Measurements from ENCODE around the gene GSTT4. TPM values are rescaled to one million over a fixed set of nuclear protein-coding genes. Genes with fewer than 3 reads are reported as not detected.
"Not testable (repeated sequence)": the region's sequence is repeated elsewhere in the genome, so short reads cannot be mapped to it uniquely, and the experiment has no call there.

Gene GSTT4
- total RNA-seq, 5 donors from 2014 or later (not counting 1 experiment from before 2014, with no cell fraction given), result not detected

DNA sequence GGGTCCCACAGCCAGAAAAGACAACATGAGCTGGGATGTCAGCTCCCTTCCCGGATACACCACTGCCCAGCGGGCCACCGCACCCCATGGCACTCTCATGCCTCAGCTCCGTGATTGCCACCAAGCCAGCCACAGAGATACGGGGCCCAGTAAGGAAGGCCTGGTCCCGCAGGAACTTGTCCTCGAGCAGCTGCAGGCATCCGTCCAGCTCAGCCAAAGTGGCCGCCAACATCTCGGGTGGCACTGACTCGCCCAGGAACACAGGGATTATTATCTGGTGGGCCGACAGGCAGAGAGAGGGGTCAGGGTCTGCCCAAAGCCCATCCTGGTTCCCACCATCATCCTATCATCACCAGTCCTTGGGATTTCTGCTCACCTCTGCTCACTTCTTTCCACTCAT, 27.9 kb downstream of the GSTT4 start:
- H3K36me3 Mint-ChIP-seq; ATAC-seq (replicated peaks in 1 of 4); H3K27ac Mint-ChIP-seq; H3K27ac ChIP-seq (ENCODE audit: low read length); H3K4me1 Mint-ChIP-seq; H3K27me3 ChIP-seq (replicated peaks in 1 of 2; ENCODE audit: control insufficient read depth in 2 of 2, extremely low read depth in 1 of 2, insufficient read depth in 2 of 2, low read length in 1 of 2); H3K4me1 ChIP-seq (ENCODE audit: control insufficient read depth in 1 of 2, extremely low read depth in 1 of 2, insufficient read depth in 2 of 2, low read length in 2 of 2); CTCF ChIA-PET; H3K9me3 ChIP-seq; H3K4me3 Mint-ChIP-seq; H3K4me3 ChIP-seq (ENCODE audit: control insufficient read depth in 1 of 2, extremely low read depth in 1 of 2, low read length in 1 of 2); POLR2A ChIA-PET; H3K27me3 Mint-ChIP-seq; H3K36me3 ChIP-seq (ENCODE audit: control insufficient read depth in 2 of 2, extremely low read depth in 1 of 2, insufficient read depth in 1 of 2, low read length in 1 of 2); DNase-seq; H3K9me3 Mint-ChIP-seq: not testable (repeated sequence)
- WGBS (ENCODE audit: insufficient coverage), result no CpG with 5 or more reads among the region's 12 CpGs

DNA sequence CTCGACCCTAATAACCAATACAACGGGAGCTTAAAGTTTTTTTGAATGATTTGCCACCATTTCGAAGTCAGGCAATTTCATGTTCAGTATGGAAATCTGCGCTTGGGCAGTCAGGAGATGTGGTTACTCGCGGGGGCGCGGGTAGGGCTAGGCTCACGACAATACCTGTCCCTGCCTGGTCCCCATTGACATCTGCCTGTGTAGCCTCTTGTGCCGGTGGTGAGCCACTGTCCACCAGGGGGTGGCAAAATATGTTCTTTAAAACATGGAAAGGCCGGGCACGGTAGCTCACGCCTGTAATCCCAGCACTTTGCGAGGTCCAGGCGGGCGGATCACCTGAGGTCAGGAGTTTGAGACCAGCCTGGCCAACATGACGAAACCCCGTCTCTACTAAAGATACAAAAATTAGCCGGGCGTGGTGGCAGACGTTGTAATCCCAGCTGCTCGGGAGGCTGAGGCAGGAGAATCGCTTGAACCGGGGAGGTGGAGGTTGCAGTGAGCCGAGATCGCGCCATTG, 30.4 kb downstream of the GSTT4 start:
- H3K9me3 ChIP-seq; H3K27ac Mint-ChIP-seq; CTCF ChIA-PET; H3K4me3 Mint-ChIP-seq; POLR2A ChIA-PET; H3K27ac ChIP-seq (ENCODE audit: low read length); H3K4me3 ChIP-seq (ENCODE audit: control insufficient read depth in 1 of 2, extremely low read depth in 1 of 2, low read length in 1 of 2); H3K27me3 Mint-ChIP-seq; H3K27me3 ChIP-seq (replicated peaks in 1 of 2; ENCODE audit: control insufficient read depth in 2 of 2, extremely low read depth in 1 of 2, insufficient read depth in 2 of 2, low read length in 1 of 2); H3K9me3 Mint-ChIP-seq; DNase-seq: not testable (repeated sequence)
- ATAC-seq (replicated peaks in 1 of 4), result peak; percentile 21 to 35 (median 28)
- H3K36me3 Mint-ChIP-seq, result peaks cover 10% of the 10 kb centered on the region
- H3K4me1 Mint-ChIP-seq, result peaks cover 10 to 22% (median 17%) of the 10 kb centered on the region in 3 donors
- no CpG with 5 or more reads among the region's 27 CpGs for WGBS (ENCODE audit: insufficient coverage)
- peaks cover 0 to 11% of the 10 kb centered on the region in 2 experiments for H3K4me1 ChIP-seq (ENCODE audit: control insufficient read depth in 1 of 2, extremely low read depth in 1 of 2, insufficient read depth in 2 of 2, low read length in 2 of 2)
- peaks cover 6 to 21% of the 10 kb centered on the region in 2 donors for H3K36me3 ChIP-seq (ENCODE audit: control insufficient read depth in 2 of 2, extremely low read depth in 1 of 2, insufficient read depth in 1 of 2, low read length in 1 of 2)

DNA sequence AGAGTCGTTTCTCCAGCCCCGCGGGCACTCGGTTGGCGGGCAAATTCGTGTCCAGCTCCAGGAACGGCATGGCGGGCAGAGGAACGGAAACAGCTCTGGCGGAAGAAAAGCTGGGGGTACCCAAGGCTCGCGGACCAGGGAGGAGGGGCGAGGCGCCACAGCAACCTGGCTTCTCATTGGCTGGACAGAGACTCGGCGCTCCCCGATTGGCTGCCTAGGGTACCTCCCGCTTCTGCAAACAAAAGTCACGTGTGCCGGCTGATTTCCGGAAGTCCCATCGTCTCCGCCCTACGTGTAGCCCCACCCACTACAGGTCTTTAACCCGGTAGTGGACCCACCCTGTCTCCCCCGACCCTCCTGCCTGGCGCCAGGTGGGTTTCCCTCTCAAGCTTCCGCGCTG, 30.9 kb downstream of the GSTT4 start, which contains the start of gene DDT:
Gene DDT, minus strand, starts transcription at position 97 of the 400 bp plus-strand sequence. Its CDS starts 27 bp downstream, at position 70.
- CTCF ChIA-PET; H3K9me3 ChIP-seq; H3K27ac Mint-ChIP-seq; H3K27me3 Mint-ChIP-seq; H3K9me3 Mint-ChIP-seq; H3K4me3 Mint-ChIP-seq; H3K4me3 ChIP-seq (ENCODE audit: control insufficient read depth in 1 of 2, extremely low read depth in 1 of 2, low read length in 1 of 2); H3K27me3 ChIP-seq (replicated peaks in 1 of 2; ENCODE audit: control insufficient read depth in 2 of 2, extremely low read depth in 1 of 2, insufficient read depth in 2 of 2, low read length in 1 of 2); POLR2A ChIA-PET; DNase-seq; H3K27ac ChIP-seq (ENCODE audit: low read length): not testable (repeated sequence)
- H3K36me3 ChIP-seq (ENCODE audit: control insufficient read depth in 2 of 2, extremely low read depth in 1 of 2, insufficient read depth in 1 of 2, low read length in 1 of 2), result peaks cover 6 to 26% of the 10 kb centered on the region in 2 donors
- peaks cover 0 to 11% of the 10 kb centered on the region in 2 experiments for H3K4me1 ChIP-seq (ENCODE audit: control insufficient read depth in 1 of 2, extremely low read depth in 1 of 2, insufficient read depth in 2 of 2, low read length in 2 of 2)
- no CpG with 5 or more reads among the region's 29 CpGs for WGBS (ENCODE audit: insufficient coverage)
- Mint-ChIP-seq H3K36me3 (peaks cover 11% of the 10 kb centered on the region), H3K4me1 (peaks cover 10 to 27% (median 23%) of the 10 kb centered on the region in 3 donors)
- peak; percentile 95 to 98 (median 96) for ATAC-seq (replicated peaks in 1 of 4)

DNA sequence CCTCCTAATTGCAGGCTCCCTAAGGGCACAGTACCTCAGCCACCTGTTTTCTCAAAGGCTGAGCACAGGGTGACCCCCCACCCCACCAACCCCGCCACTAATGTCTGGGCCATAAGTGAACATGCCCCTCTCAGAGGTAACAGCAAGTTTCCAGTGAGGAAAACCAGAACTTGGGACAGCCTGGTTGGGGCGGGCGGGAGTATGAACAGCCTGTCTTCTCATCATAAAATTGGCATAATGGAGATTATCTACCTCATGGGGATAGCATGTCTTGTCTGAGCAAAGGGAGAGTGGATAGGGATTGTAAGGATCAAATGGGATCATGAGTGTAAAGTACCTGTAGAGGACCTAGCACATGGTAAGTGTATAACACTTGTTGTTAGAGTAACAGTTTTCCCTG, 33.3 kb downstream of the GSTT4 start:
- POLR2A ChIA-PET; H3K27me3 ChIP-seq (replicated peaks in 1 of 2; ENCODE audit: control insufficient read depth in 2 of 2, extremely low read depth in 1 of 2, insufficient read depth in 2 of 2, low read length in 1 of 2); H3K9me3 Mint-ChIP-seq; CTCF ChIA-PET; H3K27ac ChIP-seq (ENCODE audit: low read length); DNase-seq; ATAC-seq (replicated peaks in 1 of 4); H3K27me3 Mint-ChIP-seq; H3K4me3 ChIP-seq (ENCODE audit: control insufficient read depth in 1 of 2, extremely low read depth in 1 of 2, low read length in 1 of 2); H3K9me3 ChIP-seq; H3K27ac Mint-ChIP-seq: not testable (repeated sequence)
- H3K36me3 ChIP-seq (ENCODE audit: control insufficient read depth in 2 of 2, extremely low read depth in 1 of 2, insufficient read depth in 1 of 2, low read length in 1 of 2), result peaks cover 6 to 29% of the 10 kb centered on the region in 2 donors
- Mint-ChIP-seq H3K4me3 (peak overlapping the region in 2 of 3 donors; percentile 28 to 54), H3K36me3 (peaks cover 15% of the 10 kb centered on the region), H3K4me1 (peaks cover 13 to 32% (median 27%) of the 10 kb centered on the region in 3 donors)
- no CpG with 5 or more reads among the region's 3 CpGs for WGBS (ENCODE audit: insufficient coverage)
- H3K4me1 ChIP-seq (ENCODE audit: control insufficient read depth in 1 of 2, extremely low read depth in 1 of 2, insufficient read depth in 2 of 2, low read length in 2 of 2), result peaks cover 0 to 11% of the 10 kb centered on the region in 2 experiments

DNA sequence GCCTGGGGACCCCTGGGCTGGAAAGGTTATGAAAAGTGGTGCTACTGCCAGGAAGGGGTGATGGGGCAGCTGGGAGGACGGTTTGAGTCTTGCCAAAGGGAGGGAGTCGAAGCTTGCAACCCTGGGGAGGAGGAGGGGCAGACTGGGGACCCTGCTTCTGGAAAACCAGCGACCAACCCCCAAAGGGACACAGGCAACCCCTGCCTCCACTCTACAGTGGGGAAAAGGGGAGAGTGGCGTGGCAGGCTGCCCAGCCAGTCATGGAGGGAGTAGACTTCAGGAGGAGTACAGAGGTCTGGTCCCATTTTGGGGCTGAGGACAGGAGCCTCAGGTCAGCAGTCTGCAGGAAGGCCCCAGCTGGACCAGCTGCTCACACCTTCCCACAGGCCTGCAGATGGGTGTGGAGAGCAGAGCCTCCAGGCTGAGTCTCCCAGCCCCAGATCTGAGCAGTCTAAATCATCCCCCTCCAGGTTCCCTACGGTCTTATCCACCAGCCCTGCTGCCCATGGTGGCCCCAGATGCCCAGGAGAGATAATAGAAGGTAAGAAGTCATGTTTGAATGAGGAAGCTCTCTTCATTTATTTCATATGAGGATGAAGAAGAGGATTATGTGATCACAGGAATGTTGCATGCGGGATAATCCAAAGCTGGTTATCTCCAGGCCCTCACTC, 34.3 kb downstream of the GSTT4 start:
- Histone ChIP-seq H3K4me3 (ENCODE audit: control insufficient read depth in 1 of 2, extremely low read depth in 1 of 2, low read length in 1 of 2) (no peak overlapping the region), H3K27me3 (replicated peaks in 1 of 2; ENCODE audit: control insufficient read depth in 2 of 2, extremely low read depth in 1 of 2, insufficient read depth in 2 of 2, low read length in 1 of 2) (no peaks in the 10 kb centered on the region), H3K36me3 (ENCODE audit: control insufficient read depth in 2 of 2, extremely low read depth in 1 of 2, insufficient read depth in 1 of 2, low read length in 1 of 2) (peaks cover 6 to 29% of the 10 kb centered on the region in 2 donors), H3K9me3 (no peaks in the 10 kb centered on the region), H3K4me1 (ENCODE audit: control insufficient read depth in 1 of 2, extremely low read depth in 1 of 2, insufficient read depth in 2 of 2, low read length in 2 of 2) (peaks cover 0 to 11% of the 10 kb centered on the region in 2 experiments), H3K27ac (ENCODE audit: low read length) (no peak overlapping the region)
- ATAC-seq (replicated peaks in 1 of 4) (no peak), DNase-seq (no peak)
- Mint-ChIP-seq H3K36me3 (peaks cover 15% of the 10 kb centered on the region), H3K9me3 (no peaks in the 10 kb centered on the region), H3K4me3 (peak overlapping the region in 2 of 3 donors; percentile 16 to 21), H3K27ac (peak overlapping the region in 1 of 2 donors; percentile 6), H3K27me3 (no peaks in the 10 kb centered on the region), H3K4me1 (peaks cover 13 to 32% (median 27%) of the 10 kb centered on the region in 3 donors)
- POLR2A ChIA-PET, result no interaction called here
- CTCF ChIA-PET, result no interaction called here
- WGBS (ENCODE audit: insufficient coverage), result 78% methylated on average over 1 of the region's 6 CpGs

DNA sequence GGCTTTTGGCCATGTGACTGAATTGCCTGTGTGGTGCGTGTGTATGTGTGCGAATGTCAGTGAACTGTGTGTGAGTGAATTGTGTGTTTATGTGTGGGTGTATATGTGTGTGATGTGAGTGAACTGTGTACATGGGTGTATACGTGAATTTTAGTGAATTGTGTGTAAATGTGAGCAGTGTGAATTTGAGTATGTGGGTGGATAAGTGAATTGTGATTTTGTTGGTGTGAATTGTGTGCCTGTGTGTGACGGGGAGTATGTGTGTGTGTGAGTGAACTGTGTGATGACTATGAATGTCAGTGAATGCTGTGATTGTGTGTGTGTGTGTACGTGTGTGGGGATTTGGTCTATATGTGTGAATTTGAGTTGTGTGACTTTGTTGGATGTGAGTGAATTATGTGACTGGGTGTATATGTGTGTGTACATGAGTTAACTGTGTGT, 35.0 kb downstream of the GSTT4 start:
- ChIA-PET CTCF (no interaction called here), POLR2A (no interaction called here)
- Histone ChIP-seq H3K4me3 (ENCODE audit: control insufficient read depth in 1 of 2, extremely low read depth in 1 of 2, low read length in 1 of 2) (no peak overlapping the region), H3K9me3 (no peaks in the 10 kb centered on the region), H3K4me1 (ENCODE audit: control insufficient read depth in 1 of 2, extremely low read depth in 1 of 2, insufficient read depth in 2 of 2, low read length in 2 of 2) (peaks cover 0 to 11% of the 10 kb centered on the region in 2 experiments), H3K27ac (ENCODE audit: low read length) (no peak overlapping the region), H3K27me3 (replicated peaks in 1 of 2; ENCODE audit: control insufficient read depth in 2 of 2, extremely low read depth in 1 of 2, insufficient read depth in 2 of 2, low read length in 1 of 2) (no peaks in the 10 kb centered on the region), H3K36me3 (ENCODE audit: control insufficient read depth in 2 of 2, extremely low read depth in 1 of 2, insufficient read depth in 1 of 2, low read length in 1 of 2) (peaks cover 6 to 29% of the 10 kb centered on the region in 2 donors)
- ATAC-seq (replicated peaks in 1 of 4) (no peak), DNase-seq (no peak)
- H3K27me3 Mint-ChIP-seq, result no peaks in the 10 kb centered on the region
- WGBS (ENCODE audit: insufficient coverage), result 76% methylated on average over 5 of the region's 5 CpGs
- peak overlapping the region in 2 of 3 donors; percentile 0 to 6 for H3K4me3 Mint-ChIP-seq
- peaks cover 15% of the 10 kb centered on the region for H3K36me3 Mint-ChIP-seq
- H3K9me3 Mint-ChIP-seq, result no peaks in the 10 kb centered on the region
- peaks cover 13 to 32% (median 27%) of the 10 kb centered on the region in 3 donors for H3K4me1 Mint-ChIP-seq
- peak overlapping the region in 1 of 2 donors; percentile 3 for H3K27ac Mint-ChIP-seq
